SK-N-SH treated with all-trans-retinoic acid at 6 μM for 48 hours (cell line): ENCODE results near the gene LAMA1.

Source experiments
- PATZ1 ChIP-seq: fragments of 250-450 bp; sonication (Bioruptor Pico); IDR thresholded peaks from 2 replicates; pipeline ENCODE4 v1.8.0; 2020; ENCODE audit warnings: mild to moderate bottlenecking, moderate library complexity, borderline replicate concordance
- PPARA ChIP-seq: fragments of 250-450 bp; sonication (Bioruptor Pico); IDR thresholded peaks from 2 replicates; pipeline ENCODE4 v1.5.0; 2020; ENCODE audit warnings: mild to moderate bottlenecking, borderline replicate concordance
- RARB ChIP-seq: fragments of 250-450 bp; sonication (Bioruptor Pico); IDR thresholded peaks from 2 replicates; pipeline ENCODE4 v1.8.0; 2021; ENCODE audit warnings: mild to moderate bottlenecking, moderate library complexity
- SNAI2 ChIP-seq: fragments of 250-450 bp; sonication (Bioruptor Pico); IDR thresholded peaks from 2 replicates; pipeline ENCODE4 v1.5.0; 2020; ENCODE audit warnings: mild to moderate bottlenecking, moderate library complexity
- ZFP3 ChIP-seq: fragments of 250-450 bp; sonication (Bioruptor Pico); IDR thresholded peaks from 2 replicates; pipeline ENCODE4 v1.5.0; 2020; ENCODE audit warnings: mild to moderate bottlenecking, moderate library complexity

GRCh38 chr18:7155887-7156286, 38.3 kb upstream of the LAMA1 start:
- TF ChIP-seq SNAI2 (CRISPR knock-in tag) (no peak), PATZ1 (CRISPR knock-in tag) (no peak), RARB (no peak), PPARA (CRISPR knock-in tag) (no peak), ZFP3 (CRISPR knock-in tag) (no peak)
